ENCODE measurements around the gene RTN4R. TPM values are rescaled to one million over a fixed set of nuclear protein-coding genes. Genes with fewer than 3 reads are reported as not detected.

The RTN4R gene
- total and polyA plus RNA-seq, 9 of the 15 experiments (the other 6 are each of a cell fraction or from before 2014, with no cell fraction given): 0.04 to 2.8 (median 1.4) TPM; not detected in 3

GRCh38 chr22:20243176-20243536 lies 25.0 kb downstream of the RTN4R start (continued):
- TF ChIP-seq MGA (IDR thresholded peaks at IDR 0.05) (no peak), SLC30A9 (CRISPR knock-in tag; IDR thresholded peaks at IDR 0.05) (no peak), C11orf30 (IDR thresholded peaks at IDR 0.05; ENCODE audit: low read depth) (no peak), MAZ (CRISPR knock-in tag; conservative IDR thresholded peaks at IDR 0.05 in 1 of 2, IDR thresholded peaks at IDR 0.05 in 1 of 2) (no peak), SETDB1 (IDR thresholded peaks at IDR 0.05; ENCODE audit: low read length) (no peak), GTF2F1 (IDR thresholded peaks at IDR 0.05; ENCODE audit: low read depth, low read length) (no peak), ZNF785 (CRISPR knock-in tag; IDR thresholded peaks at IDR 0.05) (no peak), POLR2H (tag; IDR thresholded peaks at IDR 0.05; ENCODE audit: low read depth) (no peak), ESRRA (IDR thresholded peaks at IDR 0.05; ENCODE audit: borderline replicate concordance, low read depth) (no peak), ZBTB7A (IDR thresholded peaks at IDR 0.05; ENCODE audit: borderline replicate concordance, control insufficient read depth, low read depth, low read length) (peak; percentile 47; the same call in 1 of the 2 replicates), MECOM (CRISPR knock-in tag; IDR thresholded peaks at IDR 0.05) (no peak)

All from K562 (cell line).